ENCODE data around the gene CENPV. TPM values are rescaled to one million over a fixed set of nuclear protein-coding genes. Genes with fewer than 3 reads are reported as not detected.

CENPV gene
- total and polyA plus RNA-seq, 2 donors (not counting 3 experiments of a cell fraction or from before 2014, with no cell fraction given), result 38.2 to 41.6 TPM

DNA sequence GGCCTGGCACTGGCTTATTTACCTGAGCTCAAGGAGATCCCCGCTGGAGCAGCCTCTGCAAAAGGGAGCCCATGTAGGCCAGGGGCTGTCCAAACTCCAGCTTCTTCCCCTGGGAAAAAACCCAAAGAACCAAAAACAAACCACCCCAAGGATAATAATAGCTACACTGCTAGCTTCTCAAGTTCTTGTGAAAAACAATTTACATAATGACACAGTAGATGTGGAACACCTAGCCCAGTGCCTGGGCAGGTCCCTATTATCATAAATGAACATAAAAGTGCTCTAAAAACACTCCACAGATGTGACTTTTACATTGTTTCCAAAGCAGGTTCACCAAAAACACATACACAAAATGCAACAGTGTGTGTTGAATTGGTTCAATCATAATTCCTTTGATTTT lies 27.3 kb downstream of the CENPV start:
- Histone ChIP-seq H3K4me3 (replicated peaks in 1 of 3; ENCODE audit: insufficient read depth in 1 of 3, low read depth in 1 of 3, low read length in 3 of 3) (no peak overlapping the region), H3K27ac (ENCODE audit: insufficient read depth, low read depth, low read length) (no peak overlapping the region), H3K9me3 (replicated peaks; ENCODE audit: control insufficient read depth, insufficient read depth, low read length) (no peaks in the 10 kb centered on the region), H3K4me2 (ENCODE audit: insufficient read depth, low read length) (no peak overlapping the region), H3K79me2 (ENCODE audit: control insufficient read depth, insufficient read depth, low read length) (no peaks in the 10 kb centered on the region), H3K9ac (replicated peaks; ENCODE audit: extremely low read depth, insufficient read depth, low read length) (no peak overlapping the region), H3K36me3 (ENCODE audit: control insufficient read depth in 2 of 2, extremely low read depth in 1 of 2, insufficient read depth in 2 of 2, low read length in 2 of 2) (no peaks in the 10 kb centered on the region), H3K4me1 (ENCODE audit: control insufficient read depth, extremely low read depth, insufficient read depth, low read length) (peaks cover 5% of the 10 kb centered on the region), H3K9me1 (replicated peaks; ENCODE audit: control insufficient read depth, extremely low read depth, insufficient read depth, low read length) (no peaks in the 10 kb centered on the region), H4K20me1 (replicated peaks; ENCODE audit: control insufficient read depth, extremely low read depth, insufficient read depth, low read length) (no peaks in the 10 kb centered on the region), H2AFZ (ENCODE audit: low read depth, low read length) (no peak overlapping the region), H3K27me3 (ENCODE audit: control insufficient read depth in 2 of 2, insufficient read depth in 2 of 2, low read length in 2 of 2) (no peaks in the 10 kb centered on the region)
- FAIRE-seq, result no peak
- TF ChIP-seq POLR2AphosphoS5 (IDR thresholded peaks at IDR 0.05; ENCODE audit: insufficient read depth, low read depth, low read length) (no peak), JUN (IDR thresholded peaks at IDR 0.05; ENCODE audit: borderline replicate concordance, insufficient read depth, insufficient read length, low read depth) (no peak), GATA2 (IDR thresholded peaks at IDR 0.05; ENCODE audit: insufficient read depth, insufficient read length, low read depth, low read length) (no peak), EZH2 (IDR thresholded peaks at IDR 0.05; ENCODE audit: borderline replicate concordance, low read depth, low read length, severe bottlenecking) (no peak), FOS (IDR thresholded peaks at IDR 0.05; ENCODE audit: borderline replicate concordance, insufficient read depth, low read length) (no peak), MYC (IDR thresholded peaks at IDR 0.05; ENCODE audit: low read depth, low read length) (no peak), POLR2A (IDR thresholded peaks at IDR 0.05; ENCODE audit: low read depth, low read length) (no peak)
- TF ChIP-seq, protein P1, sequence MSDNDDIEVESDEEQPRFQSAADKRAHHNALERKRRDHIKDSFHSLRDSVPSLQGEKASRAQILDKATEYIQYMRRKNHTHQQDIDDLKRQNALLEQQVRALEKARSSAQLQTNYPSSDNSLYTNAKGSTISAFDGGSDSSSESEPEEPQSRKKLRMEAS (IDR thresholded peaks at IDR 0.05; ENCODE audit: insufficient read depth, insufficient read length), result no peak
- TF ChIP-seq, protein P2, sequence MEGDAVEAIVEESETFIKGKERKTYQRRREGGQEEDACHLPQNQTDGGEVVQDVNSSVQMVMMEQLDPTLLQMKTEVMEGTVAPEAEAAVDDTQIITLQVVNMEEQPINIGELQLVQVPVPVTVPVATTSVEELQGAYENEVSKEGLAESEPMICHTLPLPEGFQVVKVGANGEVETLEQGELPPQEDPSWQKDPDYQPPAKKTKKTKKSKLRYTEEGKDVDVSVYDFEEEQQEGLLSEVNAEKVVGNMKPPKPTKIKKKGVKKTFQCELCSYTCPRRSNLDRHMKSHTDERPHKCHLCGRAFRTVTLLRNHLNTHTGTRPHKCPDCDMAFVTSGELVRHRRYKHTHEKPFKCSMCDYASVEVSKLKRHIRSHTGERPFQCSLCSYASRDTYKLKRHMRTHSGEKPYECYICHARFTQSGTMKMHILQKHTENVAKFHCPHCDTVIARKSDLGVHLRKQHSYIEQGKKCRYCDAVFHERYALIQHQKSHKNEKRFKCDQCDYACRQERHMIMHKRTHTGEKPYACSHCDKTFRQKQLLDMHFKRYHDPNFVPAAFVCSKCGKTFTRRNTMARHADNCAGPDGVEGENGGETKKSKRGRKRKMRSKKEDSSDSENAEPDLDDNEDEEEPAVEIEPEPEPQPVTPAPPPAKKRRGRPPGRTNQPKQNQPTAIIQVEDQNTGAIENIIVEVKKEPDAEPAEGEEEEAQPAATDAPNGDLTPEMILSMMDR (IDR thresholded peaks at IDR 0.05; ENCODE audit: extremely low read depth in 1 of 2, insufficient read depth in 1 of 2, low read depth in 1 of 2, low read length in 2 of 2), result no peak
- CTCF ChIA-PET, result interaction anchor here (1.1 to 4.6 kb wide), 5 partner anchors 10 to 38 kb away, joined by 3 to 23 read pairs (median 7); partner anchors contain the start of gene CENPV
- BruUV-seq (replicated peaks), result no TSS peak
- DNase-seq (ENCODE audit: low read depth, low spot score), result no peak
- POLR2A ChIA-PET, result no interaction called here
- intact Hi-C loops (cut with micrococcal nuclease), result no loop called here
- dilution Hi-C loops (cut with MboI; ENCODE audit: extremely low pct_ligation_motif_present, low sequenced_read_pairs), result no loop called here
